Tibial artery (tissue), 4 donors: Measurements from ENCODE around the gene AGBL1.

Source experiments
- DNase-seq, 2 donors: peaks; one replicate each; pipeline ENCODE4 v3.0.0-alpha.2; 2019
- H3K27ac ChIP-seq, 2 donors: fragments of 200-600 bp; sonication (generic) in 1 of 2; 1 replicate in 1 of 2; 2 replicates in 1 of 2; pipeline ENCODE4 v1.5.1; 2018 to 2019; ENCODE audit warnings: mild to moderate bottlenecking in 1 of 2
- H3K27me3 ChIP-seq, 2 donors: fragments of 200-600 bp; sonication (generic) in 1 of 2; one replicate each; pipeline versions ENCODE4 v1.5.1 to v1.6.0; 2016 to 2019
- H3K36me3 ChIP-seq, 3 donors: fragments of 200-600 bp; sonication (generic) in 2 of 3; one replicate each; pipeline ENCODE4 v1.5.1; 2016 to 2019; ENCODE audit warnings: mild to moderate bottlenecking in 2 of 3
- H3K4me1 ChIP-seq, 4 donors: fragments of 200-600 bp; sonication (generic) in 2 of 4; 1 replicate in 3 of 4; 2 replicates in 1 of 4; pipeline ENCODE4 v1.5.1; 2016 to 2019
- H3K4me3 ChIP-seq, 2 donors: fragments of 200-600 bp; sonication (generic) in 1 of 2; 1 replicate in 1 of 2; 2 replicates in 1 of 2; pipeline ENCODE4 v1.5.1; 2018 to 2019; ENCODE audit warnings: mild to moderate bottlenecking in 2 of 2
- H3K9me3 ChIP-seq, 3 donors: fragments of 200-600 bp; sonication (generic) in 1 of 3; one replicate each; pipeline ENCODE4 v1.5.1; 2016 to 2019
- CTCF ChIP-seq, 2 experiments: fragments of 200-600 bp in 1 of 2; fragments of 450-650 bp in 1 of 2; IDR thresholded peaks; one replicate each; pipeline ENCODE4 v1.5.1; 2017 to 2019; ENCODE audit warnings: antibody characterized with exemption in 2 of 2, mild to moderate bottlenecking in 1 of 2, moderate library complexity in 1 of 2
- intact Hi-C: fragments of 100-400 bp; cut with DNase I; formaldehyde crosslinking; loops from one replicate; pipeline ENCODE4 v1.15.0; 2023; ENCODE audit warnings: low total_unique reads

The AGBL1 gene

GRCh38 chr15:86060674-86061073, 19.0 kb upstream of the AGBL1 start:
- no peaks in the 10 kb centered on the region for H3K36me3 ChIP-seq
- H3K4me3 ChIP-seq = no peak overlapping the region
- no peak for DNase-seq
- intact Hi-C loops = no loop called here
- no peaks in the 10 kb centered on the region for H3K9me3 ChIP-seq
- no peak overlapping the region for H3K27ac ChIP-seq
- no peaks in the 10 kb centered on the region for H3K4me1 ChIP-seq
- peaks cover 0 to 5% of the 10 kb centered on the region in 2 donors for H3K27me3 ChIP-seq
- no peak for TF ChIP-seq CTCF (IDR thresholded peaks at IDR 0.05)

DNA sequence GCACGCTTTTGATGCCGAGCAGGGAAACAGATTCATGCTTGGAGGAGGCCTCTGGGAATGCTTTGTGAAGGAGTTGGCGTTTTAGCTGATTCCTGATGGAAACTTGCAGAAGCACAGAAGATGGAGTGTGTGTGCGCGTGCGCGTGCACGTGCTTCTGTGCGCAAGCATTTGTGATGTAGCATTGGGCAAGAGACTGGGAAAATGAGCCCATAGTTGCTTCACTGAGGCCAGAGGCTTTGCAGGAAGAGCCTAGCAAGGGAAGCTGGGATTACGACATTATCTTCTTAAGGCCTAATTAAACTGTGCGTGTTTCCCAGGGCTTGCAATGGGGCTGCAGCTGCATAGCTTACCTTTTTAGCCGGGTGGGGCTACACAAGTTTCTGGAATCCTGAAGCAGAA, 18.1 kb upstream of the AGBL1 start:
- no peaks in the 10 kb centered on the region for H3K4me1 ChIP-seq
- no peak overlapping the region for H3K27ac ChIP-seq
- intact Hi-C loops = no loop called here
- TF ChIP-seq CTCF (IDR thresholded peaks at IDR 0.05) = no peak
- H3K9me3 ChIP-seq = no peaks in the 10 kb centered on the region
- no peak overlapping the region for H3K4me3 ChIP-seq
- DNase-seq = no peak
- no peaks in the 10 kb centered on the region for H3K36me3 ChIP-seq
- H3K27me3 ChIP-seq = peaks cover 0 to 5% of the 10 kb centered on the region in 2 donors

DNA sequence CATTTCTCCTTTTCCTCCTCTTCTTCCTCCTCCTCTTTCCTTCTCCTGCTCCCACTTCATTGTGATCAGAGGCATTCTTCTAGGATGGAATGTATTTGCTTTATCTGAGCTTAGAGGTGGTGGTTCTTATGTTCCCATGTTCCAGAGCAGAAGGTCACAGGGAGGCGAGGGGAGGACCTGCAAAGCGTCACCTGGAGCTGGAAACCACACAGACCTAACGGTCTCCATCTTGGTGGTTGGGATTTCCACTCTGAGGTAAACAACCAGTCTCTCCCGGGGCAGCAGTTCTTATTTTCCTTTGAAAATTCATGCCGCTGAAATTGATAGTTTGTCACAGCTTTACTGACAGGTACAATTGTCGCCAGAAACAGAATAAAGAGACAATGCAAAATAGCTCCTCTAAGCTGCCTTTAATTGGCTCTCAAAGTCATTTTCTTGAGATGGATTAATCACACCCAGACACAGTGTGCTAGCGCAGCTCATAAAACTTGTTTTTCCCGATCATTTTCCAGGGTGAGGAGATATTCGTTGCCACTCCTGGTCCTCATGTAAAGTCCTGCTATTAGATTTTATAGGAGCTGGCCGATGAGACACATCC, 16.9 kb upstream of the AGBL1 start:
- TF ChIP-seq CTCF (IDR thresholded peaks at IDR 0.05) = no peak
- no peak for DNase-seq
- H3K4me1 ChIP-seq = no peaks in the 10 kb centered on the region
- peaks cover 0 to 5% of the 10 kb centered on the region in 2 donors for H3K27me3 ChIP-seq
- H3K9me3 ChIP-seq = no peaks in the 10 kb centered on the region
- H3K27ac ChIP-seq = no peak overlapping the region
- H3K4me3 ChIP-seq = no peak overlapping the region
- intact Hi-C loops = no loop called here
- H3K36me3 ChIP-seq = no peaks in the 10 kb centered on the region

DNA sequence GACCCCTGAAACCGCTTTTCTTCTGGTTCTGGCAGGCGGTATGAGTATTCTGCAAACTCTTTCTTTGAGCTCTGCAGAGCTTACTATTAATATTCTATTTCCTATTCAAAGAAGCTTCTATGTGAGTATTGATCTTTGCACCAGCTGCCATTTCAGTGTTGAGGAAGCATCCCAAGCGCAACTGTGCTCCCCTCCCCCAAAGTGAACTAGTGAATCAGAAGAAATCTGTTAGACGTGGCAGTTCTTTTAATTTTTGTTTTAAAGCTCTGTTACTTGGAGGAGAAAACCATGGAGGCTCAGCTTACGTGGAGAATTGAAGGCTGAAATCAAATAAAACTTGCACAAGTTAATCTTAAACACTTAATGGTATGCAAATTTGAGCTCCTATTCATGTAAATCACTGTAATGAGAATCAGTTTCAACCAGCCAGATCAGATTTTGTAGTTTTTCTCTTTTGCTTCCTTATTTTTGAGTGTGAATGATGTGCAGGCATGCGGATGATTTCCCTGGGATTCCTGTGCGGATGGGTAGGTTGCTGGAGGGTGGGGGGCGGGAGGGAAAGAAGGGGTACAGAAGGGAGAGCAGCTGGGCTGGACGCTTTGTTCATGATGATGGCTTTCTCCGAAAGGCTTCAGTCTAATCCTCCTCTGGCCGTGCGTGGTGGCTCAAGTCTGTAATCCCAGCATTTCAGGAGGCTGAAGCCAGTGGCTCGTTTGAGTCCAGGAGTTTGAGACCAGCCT, 16.1 kb upstream of the AGBL1 start:
- DNase-seq = no peak
- TF ChIP-seq CTCF (IDR thresholded peaks at IDR 0.05) = no peak
- intact Hi-C loops = no loop called here
- no peaks in the 10 kb centered on the region for H3K4me1 ChIP-seq
- H3K4me3 ChIP-seq = no peak overlapping the region
- no peaks in the 10 kb centered on the region for H3K36me3 ChIP-seq
- H3K9me3 ChIP-seq = no peaks in the 10 kb centered on the region
- H3K27ac ChIP-seq = no peak overlapping the region
- peaks cover 0 to 5% of the 10 kb centered on the region in 2 donors for H3K27me3 ChIP-seq

- no peak for TF ChIP-seq CTCF (IDR thresholded peaks at IDR 0.05)
- no peaks in the 10 kb centered on the region for H3K9me3 ChIP-seq
- no peaks in the 10 kb centered on the region for H3K4me1 ChIP-seq
- intact Hi-C loops = no loop called here
- H3K4me3 ChIP-seq = no peak overlapping the region
- peaks cover 0 to 5% of the 10 kb centered on the region in 2 donors for H3K27me3 ChIP-seq
- H3K36me3 ChIP-seq = no peaks in the 10 kb centered on the region
- no peak for DNase-seq
- H3K27ac ChIP-seq = no peak overlapping the region
These were observed 15.3 kb upstream of the AGBL1 start for GRCh38 chr15:86064326-86064725.
